H1 (cell line): ENCODE results near the gene ARHGEF28. TPM values are rescaled to one million over a fixed set of nuclear protein-coding genes. Genes with fewer than 3 reads are reported as not detected.

Experiments used
- CTCF ChIA-PET: fragments of 300-600 bp; sonication (Branson Sonifier 250); formaldehyde crosslinking; loops from one replicate; lab custom pipeline; 2021; ENCODE audit not compliant: partially characterized antibody; lab: Charles Lee
- POLR2A ChIA-PET: fragments of 300-600 bp; sonication (Branson Sonifier 250); formaldehyde crosslinking; loops from one replicate; lab custom pipeline; 2021; ENCODE audit warnings: inconsistent platforms; ENCODE audit not compliant: partially characterized antibody; lab: Charles Lee
- DNase-seq, 2 experiments: peaks; one replicate each; pipeline versions ENCODE4 v3.0.0 to v3.0.0-alpha.2; 2010 to 2022; ENCODE audit warnings: low spot score in 2 of 2, low read depth in 1 of 2, mixed read lengths in 1 of 2
- FAIRE-seq: peaks from 2 replicates; lab custom pipeline; 2011; peaks lifted over from hg19 to GRCh38; lab: Jason Lieb, UNC
- H2AFZ ChIP-seq: 2 replicates; pipeline ENCODE4 v1.8.1; 2012; ENCODE audit warnings: low read length, inconsistent platforms
- H2AK5ac ChIP-seq: 2 replicates; pipeline ENCODE4 v1.6.1; 2013; ENCODE audit warnings: low read depth, low read length
- H2BK120ac ChIP-seq: replicated peaks from 2 replicates; pipeline ENCODE3; 2013; ENCODE audit warnings: low read depth, low read length, inconsistent platforms
- H2BK12ac ChIP-seq: 2 replicates; pipeline ENCODE4 v1.6.1; 2013; ENCODE audit warnings: low read depth, low read length
- H2BK15ac ChIP-seq: 2 replicates; pipeline ENCODE4 v1.6.1; 2013; ENCODE audit warnings: low read length
- H2BK20ac ChIP-seq: 2 replicates; pipeline ENCODE4 v1.6.1; 2013; ENCODE audit warnings: low read length
- H2BK5ac ChIP-seq: 2 replicates; pipeline ENCODE4 v1.6.1; 2013; ENCODE audit warnings: low read depth, low read length
- H3K14ac ChIP-seq: 2 replicates; pipeline ENCODE4 v1.6.1; 2013; ENCODE audit warnings: inconsistent platforms; ENCODE audit not compliant: insufficient read length
- H3K18ac ChIP-seq: 2 replicates; pipeline ENCODE4 v1.6.1; 2013; ENCODE audit warnings: low read length; ENCODE audit errors: extremely low read depth
- H3K23ac ChIP-seq: 2 replicates; pipeline ENCODE4 v1.6.1; 2013; ENCODE audit warnings: inconsistent platforms; ENCODE audit not compliant: insufficient read length
- H3K23me2 ChIP-seq: 2 replicates; pipeline ENCODE4 v1.6.1; 2013; ENCODE audit warnings: low read depth, low read length
- H3K27ac ChIP-seq: 2 replicates; pipeline ENCODE4 v1.6.1; 2011; ENCODE audit warnings: low read depth, low read length, inconsistent platforms
- H3K27me3 ChIP-seq, 4 experiments: replicated peaks in 1 of 4; 1 replicate in 1 of 4; 2 replicates in 3 of 4; pipeline versions ENCODE4 v1.6.1 to v1.8.1; 2011 to 2013; ENCODE audit warnings: low read length in 3 of 4, mild to moderate bottlenecking in 3 of 4, inconsistent platforms in 2 of 4, mixed read lengths in 2 of 4, moderate library complexity in 1 of 4; ENCODE audit not compliant: control insufficient read depth in 3 of 4, insufficient read depth in 3 of 4; ENCODE audit errors: extremely low read depth in 1 of 4
- H3K36me3 ChIP-seq, 4 experiments: 2 replicates each; pipeline versions ENCODE4 v1.6.1 to v1.8.1; 2011 to 2013; ENCODE audit warnings: mild to moderate bottlenecking in 4 of 4, low read length in 3 of 4, moderate library complexity in 2 of 4, control low read depth in 1 of 4, inconsistent platforms in 1 of 4; ENCODE audit not compliant: insufficient read depth in 4 of 4, control insufficient read depth in 2 of 4
- H3K4ac ChIP-seq: replicated peaks from 2 replicates; pipeline ENCODE3; 2013; ENCODE audit warnings: low read length, low read depth, mixed read lengths, inconsistent platforms; ENCODE audit not compliant: insufficient read length
- H3K4me1 ChIP-seq, 4 experiments: replicated peaks in 1 of 4; 1 replicate in 1 of 4; 2 replicates in 3 of 4; pipeline versions ENCODE4 v1.6.1 to v1.8.1; 2011 to 2013; ENCODE audit warnings: low read length in 3 of 4, inconsistent platforms in 2 of 4, mixed read lengths in 1 of 4; ENCODE audit not compliant: insufficient read depth in 4 of 4, control insufficient read depth in 3 of 4
- H3K4me2 ChIP-seq, 2 experiments: 2 replicates each; pipeline versions ENCODE4 v1.6.1 to v1.8.1; 2011 to 2013; ENCODE audit warnings: low read depth in 2 of 2, low read length in 2 of 2, control low read depth in 1 of 2, inconsistent platforms in 1 of 2, mild to moderate bottlenecking in 1 of 2; ENCODE audit not compliant: insufficient read depth in 1 of 2
- H3K4me3 ChIP-seq, 4 experiments: fragments of 200-600, 300-600 bp in 1 of 4; sonication (generic), shearing (Covaris generic), sonication (Bioruptor Twin) in 1 of 4; 2 replicates each; pipeline versions ENCODE4 v1.5.1 to v1.8.1; 2011 to 2016; ENCODE audit warnings: low read length in 4 of 4, low read depth in 3 of 4, control low read depth in 2 of 4, inconsistent platforms in 2 of 4, mild to moderate bottlenecking in 2 of 4, mixed read lengths in 1 of 4, moderate library complexity in 1 of 4; ENCODE audit not compliant: insufficient read depth in 2 of 4; ENCODE audit errors: extremely low read depth in 1 of 4
- H3K56ac ChIP-seq: replicated peaks from 2 replicates; pipeline ENCODE3; 2013; ENCODE audit warnings: low read depth, mild to moderate bottlenecking, mixed read lengths, low read length, inconsistent platforms; ENCODE audit not compliant: insufficient read length
- H3K79me1 ChIP-seq: 2 replicates; pipeline ENCODE4 v1.6.1; 2013; ENCODE audit warnings: low read depth, low read length, control low read depth
- H3K79me2 ChIP-seq, 2 experiments: 2 replicates each; pipeline versions ENCODE4 v1.6.1 to v1.8.1; 2012 to 2013; ENCODE audit warnings: low read length in 2 of 2, mild to moderate bottlenecking in 2 of 2, inconsistent platforms in 1 of 2; ENCODE audit not compliant: insufficient read depth in 2 of 2, control insufficient read depth in 1 of 2
- H3K9ac ChIP-seq, 4 experiments: replicated peaks in 1 of 4; 1 replicate in 1 of 4; 2 replicates in 3 of 4; pipeline versions ENCODE4 v1.6.1 to v1.8.1; 2011 to 2013; ENCODE audit warnings: low read depth in 3 of 4, low read length in 3 of 4, control low read depth in 2 of 4, mild to moderate bottlenecking in 2 of 4, moderate library complexity in 2 of 4, inconsistent platforms in 1 of 4; ENCODE audit errors: extremely low read depth in 1 of 4
- H3K9me3 ChIP-seq, 2 experiments: 2 replicates each; pipeline versions ENCODE4 v1.6.1 to v1.8.1; 2012 to 2013; ENCODE audit warnings: mild to moderate bottlenecking in 2 of 2, moderate library complexity in 2 of 2, control low read depth in 1 of 2, inconsistent platforms in 1 of 2, low read depth in 1 of 2, low read length in 1 of 2, mixed read lengths in 1 of 2; ENCODE audit not compliant: insufficient read depth in 2 of 2
- H4K20me1 ChIP-seq, 2 experiments: replicated peaks in 1 of 2; 2 replicates each; pipeline versions ENCODE3 to v1.8.1; 2011 to 2013; ENCODE audit warnings: inconsistent platforms in 2 of 2, low read length in 2 of 2, mild to moderate bottlenecking in 1 of 2; ENCODE audit not compliant: insufficient read depth in 2 of 2, control insufficient read depth in 1 of 2
- H4K5ac ChIP-seq: 2 replicates; pipeline ENCODE4 v1.6.1; 2013; ENCODE audit warnings: low read length, low read depth, mixed read lengths, inconsistent platforms; ENCODE audit not compliant: insufficient read length
- H4K8ac ChIP-seq: 2 replicates; pipeline ENCODE4 v1.8.0; 2013; ENCODE audit warnings: mild to moderate bottlenecking, moderate library complexity, low read length, inconsistent platforms; ENCODE audit not compliant: insufficient read depth; ENCODE audit errors: extremely low read depth
- H4K91ac ChIP-seq: replicated peaks from 2 replicates; pipeline ENCODE3; 2013; ENCODE audit warnings: low read length, mixed read lengths, inconsistent platforms; ENCODE audit not compliant: insufficient read length
- BACH1 ChIP-seq: IDR thresholded peaks from 2 replicates; pipeline ENCODE4 v1.6.1; 2012; ENCODE audit warnings: low read length, improper control_type of control experiment
- BRCA1 ChIP-seq: IDR thresholded peaks from 2 replicates; pipeline ENCODE4 v1.6.1; 2012; ENCODE audit warnings: low read depth, low read length, improper control_type of control experiment
- CBX8 ChIP-seq: fragments of 300-800, 300-1000 bp; sonication (generic); IDR thresholded peaks from 2 replicates; pipeline ENCODE4 v1.7.1; 2016; ENCODE audit warnings: low read depth, low read length, borderline replicate concordance
- CHD2 ChIP-seq: IDR thresholded peaks from 2 replicates; pipeline ENCODE4 v1.6.1; 2012; ENCODE audit warnings: low read length, improper control_type of control experiment
- FOSL1 ChIP-seq: IDR thresholded peaks from 2 replicates; pipeline ENCODE4 v1.6.1; 2011; ENCODE audit warnings: mild to moderate bottlenecking, low read depth, low read length, moderate library complexity; ENCODE audit not compliant: insufficient read depth
- HDAC2 ChIP-seq, 2 experiments: fragments of 300-600 bp in 1 of 2; sonication (generic) in 1 of 2; IDR thresholded peaks; 2 replicates each; pipeline ENCODE4 v1.6.1; 2011 to 2012; ENCODE audit warnings: low read depth in 2 of 2, low read length in 2 of 2, mild to moderate bottlenecking in 2 of 2, moderate library complexity in 2 of 2, borderline replicate concordance in 1 of 2, inconsistent platforms in 1 of 2
- KDM4A ChIP-seq: IDR thresholded peaks from one replicate; pipeline ENCODE4 v1.7.1; 2012; ENCODE audit warnings: low read depth, mild to moderate bottlenecking, moderate library complexity, low read length, inconsistent platforms; ENCODE audit not compliant: severe bottlenecking
- KDM5A ChIP-seq: fragments of 200-600 bp; IDR thresholded peaks from 2 replicates; pipeline ENCODE4 v1.7.1; 2012; ENCODE audit warnings: mild to moderate bottlenecking, low read length, inconsistent platforms, mixed read lengths
- MAX ChIP-seq: IDR thresholded peaks from 2 replicates; pipeline ENCODE4 v1.6.1; 2012; ENCODE audit warnings: inconsistent platforms
- POLR2A ChIP-seq, 2 experiments: IDR thresholded peaks; 1 replicate in 1 of 2; 2 replicates in 1 of 2; pipeline ENCODE4 v1.6.1; 2011; ENCODE audit warnings: low read depth in 2 of 2, low read length in 2 of 2, mild to moderate bottlenecking in 2 of 2; ENCODE audit errors: control extremely low read depth in 1 of 2
- RFX5 ChIP-seq: IDR thresholded peaks from 2 replicates; pipeline ENCODE4 v1.6.1; 2011; ENCODE audit warnings: low read depth, low read length, improper control_type of control experiment, borderline replicate concordance
- RXRA ChIP-seq: IDR thresholded peaks from 2 replicates; pipeline ENCODE4 v1.6.1; 2011; ENCODE audit warnings: low read depth, mild to moderate bottlenecking, low read length, moderate library complexity; ENCODE audit not compliant: insufficient read depth
- SP2 ChIP-seq: IDR thresholded peaks from 2 replicates; pipeline ENCODE4 v1.6.1; 2012; ENCODE audit warnings: mild to moderate bottlenecking, low read length, inconsistent platforms
- TAF7 ChIP-seq: optimal IDR thresholded peaks from 2 replicates; pipeline ENCODE3; 2011; ENCODE audit warnings: low read depth, mild to moderate bottlenecking, inconsistent platforms, low read length, moderate library complexity, borderline replicate concordance
- WGBS, 2 experiments: shearing (Covaris generic) in 1 of 2; methylation state at CpG; one replicate each; pipeline versions ENCODE4 v1.1.6 to v1.1.7; 2013 to 2015; ENCODE audit warnings: low lambda C conversion rate in 2 of 2, mixed read lengths in 2 of 2, inconsistent platforms in 1 of 2, low coverage in 1 of 2, missing lambda C conversion rate in 1 of 2; ENCODE audit not compliant: insufficient replicate concordance in 2 of 2, insufficient coverage in 1 of 2, insufficient read length in 1 of 2; ENCODE audit errors: extremely low coverage in 1 of 2, missing lambda C conversion rate in 1 of 2; 5-methylcytosine and 5-hydroxymethylcytosine counted together
- polyA plus RNA-seq, 7 experiments: library from polyadenylated mRNA; depleted of rRNA in 3 of 7; stranded (reverse) in 5 of 7; unstranded in 2 of 7; fragments of >200 nt in 5 of 7; fragments of 200-250 nt in 2 of 7; gene quantifications; 1 replicate in 5 of 7; 2 replicates in 1 of 7; 4 replicates in 1 of 7; pipeline versions ENCODE4 v1.2.1 to v1.2.3, GENCODE V29; 2011 to 2013; ENCODE audit warnings: missing spikeins in 2 of 7, mixed read lengths in 2 of 7
- total RNA-seq: library from RNA; stranded (reverse); fragmentation: NEBNext Ultra II Directional; extraction: Animal tissue kit (Norgen Biotek cat#: 25700); gene quantifications from 2 replicates; pipeline ENCODE4 v1.2.1, GENCODE V29; 2021

Gene ARHGEF28
- total and polyA plus RNA-seq, 2 of the 8 experiments (the other 6 are each of a cell fraction or from before 2014, with no cell fraction given) = 0.33 to 1.0 TPM

- Histone ChIP-seq H2BK20ac (no peak overlapping the region), H2BK5ac (no peak overlapping the region), H4K20me1 (no peaks in the 10 kb centered on the region), H3K27me3 (no peaks in the 10 kb centered on the region), H3K18ac (no peak overlapping the region), H2BK120ac (no peak overlapping the region), H3K9me3 (no peaks in the 10 kb centered on the region), H3K27ac (no peak overlapping the region), H2BK12ac (no peak overlapping the region), H3K23me2 (no peaks in the 10 kb centered on the region), H2AFZ (0 out of 2 replicates have a peak overlapping the region, but pooled peaks have one; percentile 49), H3K23ac (no peak overlapping the region), H3K79me2 (no peaks in the 10 kb centered on the region), H3K14ac (no peak overlapping the region), H3K79me1 (no peaks in the 10 kb centered on the region; the same call in 1 of the 2 replicates), H4K91ac (no peak overlapping the region), H3K9ac (no peak overlapping the region), H4K5ac (no peak overlapping the region), H3K4ac (no peak overlapping the region), H2BK15ac (no peak overlapping the region), H3K56ac (no peak overlapping the region), H3K4me1 (0 out of 7 replicates have a peak, but pooled peaks cover 0 to 2% (median 0%) of the 10 kb centered on the region in 4 experiments), H3K36me3 (no peaks in the 10 kb centered on the region), H3K4me3 (no peak overlapping the region), H4K8ac (no peak overlapping the region), H3K4me2 (no peak overlapping the region), H2AK5ac (no peak overlapping the region)
- no peak for FAIRE-seq
- no peak for DNase-seq
- POLR2A ChIA-PET = no interaction called here
- CTCF ChIA-PET = interaction anchor here (0.9 to 2.2 kb wide), 3 partner anchors 20 to 223 kb away, joined by 3 to 10 read pairs (median 4); no protein-coding TSS in a partner anchor
- WGBS, 2 experiments = 78% methylated on average over 8 of the region's 8 CpGs; no CpG with 5 or more reads in 1 of the 2 experiments
- no peak for TF ChIP-seq BRCA1
- TF ChIP-seq BACH1 = no peak
- no peak for TF ChIP-seq CBX8
- no peak for TF ChIP-seq CHD2
- TF ChIP-seq RXRA = no peak
- no peak for TF ChIP-seq FOSL1
- TF ChIP-seq HDAC2 (IDR thresholded peaks at IDR 0.05; ENCODE audit: borderline replicate concordance in 1 of 2, low read depth in 2 of 2, low read length in 2 of 2) = no peak
- no peak for TF ChIP-seq RFX5
- TF ChIP-seq POLR2A (IDR thresholded peaks at IDR 0.05; ENCODE audit: control extremely low read depth in 1 of 2, low read depth in 2 of 2, low read length in 2 of 2) = no peak
- no peak for TF ChIP-seq TAF7
- no peak for TF ChIP-seq KDM5A
- TF ChIP-seq KDM4A = no peak
- TF ChIP-seq SP2 = no peak
- no peak for TF ChIP-seq MAX
Measured at GRCh38 chr5:73814233-73814846, 188.3 kb downstream of the ARHGEF28 start.
